HG03060 (cell line): ENCODE measurements around the gene SETBP1.
A peak's percentile ranks its signal among the peaks of the same experiment; 100 is the strongest.

Experiments used
- ATAC-seq: cut with Tn5 transposase; IDR thresholded peaks from one replicate; pipeline ENCODE4 v1.9.1; 2021; ENCODE audit warnings: low read depth, moderate number of reproducible peaks; ENCODE audit not compliant: unreplicated experiment

SETBP1 gene

DNA sequence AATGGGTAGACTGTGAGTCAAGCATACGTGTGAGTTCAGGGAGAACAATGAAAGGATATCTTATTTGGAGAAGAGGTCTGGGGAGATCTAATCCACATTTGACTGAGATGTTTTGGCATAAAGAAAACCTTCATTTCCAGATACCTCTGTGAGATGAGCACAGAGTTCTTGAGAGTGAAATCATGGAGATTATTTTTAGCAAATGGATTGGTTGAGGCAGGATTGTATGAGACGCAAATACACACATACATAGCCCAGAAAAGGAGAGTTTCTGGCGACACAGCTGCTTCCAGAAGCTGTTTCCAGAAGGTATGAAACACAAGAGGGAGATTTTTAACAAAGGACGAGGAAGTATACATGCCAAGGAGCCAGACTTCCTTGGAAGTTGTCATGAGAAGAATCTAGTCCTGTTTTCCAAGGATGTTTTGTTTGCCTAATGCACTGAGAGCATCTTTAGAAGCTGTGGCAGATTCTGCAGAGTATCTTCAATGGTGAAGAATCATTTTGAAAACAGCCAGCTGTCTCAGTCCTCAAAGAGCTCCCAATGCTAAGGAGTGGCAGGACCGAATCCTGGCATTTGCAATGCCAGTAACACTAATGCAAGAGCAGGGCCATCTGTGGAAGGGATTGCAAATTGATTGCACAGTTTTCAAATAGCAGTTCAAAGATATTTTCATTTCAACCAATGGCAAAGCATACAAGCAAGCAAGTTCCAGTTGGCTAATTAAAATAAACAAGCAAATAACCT, 177.2 kb downstream of the SETBP1 start:
- no peak for ATAC-seq

DNA sequence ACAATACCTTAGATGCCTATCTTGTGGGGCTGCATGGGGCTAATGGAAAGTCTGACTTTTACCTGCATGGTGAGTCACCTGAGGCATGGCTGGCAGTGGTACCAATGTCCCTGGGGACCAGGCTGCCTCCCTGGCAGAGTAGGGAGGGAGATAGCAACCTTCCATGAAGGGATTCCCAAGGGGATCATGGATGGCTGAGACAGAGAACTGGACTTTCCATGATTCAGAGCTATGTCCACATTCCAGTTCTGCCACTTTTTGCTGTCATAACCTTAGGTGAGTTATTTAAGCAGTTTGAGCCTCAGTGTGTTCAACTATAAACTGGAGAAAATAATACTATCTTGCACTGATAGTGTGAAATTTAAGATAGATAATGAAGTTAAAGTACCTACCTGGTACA, 178.6 kb downstream of the SETBP1 start:
- no peak for ATAC-seq

DNA sequence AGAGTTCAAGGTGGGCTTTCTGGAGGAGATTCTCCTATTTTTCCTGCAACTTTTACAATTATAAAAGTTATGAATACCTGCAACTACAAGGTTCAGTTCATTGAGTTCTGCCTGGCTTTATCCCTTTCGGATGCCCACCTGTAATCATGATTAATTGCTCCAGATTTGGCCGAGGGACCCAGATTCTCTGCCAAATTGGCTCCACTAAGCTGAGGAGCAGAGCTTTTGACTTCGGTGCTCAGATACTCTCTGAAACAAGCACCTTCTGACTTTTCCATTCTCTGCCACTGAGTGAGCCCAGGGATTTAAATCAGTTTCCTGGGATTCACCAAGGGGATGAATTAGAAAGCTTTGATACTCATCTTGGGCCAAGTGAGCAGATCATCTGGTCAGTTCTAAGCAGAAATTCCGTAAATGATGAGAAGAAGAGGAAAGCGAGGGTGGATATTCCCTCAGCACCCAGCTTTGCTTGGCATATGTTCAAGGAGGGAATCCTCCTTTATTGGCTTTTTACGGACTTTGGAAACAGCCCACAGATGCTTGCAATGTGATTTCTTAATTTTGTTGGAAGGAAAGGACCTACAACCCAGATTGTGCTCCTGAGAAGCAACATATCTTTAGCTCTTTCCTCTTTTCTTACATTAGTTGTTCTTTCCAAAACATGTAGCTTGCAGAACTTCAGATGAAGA, 179.2 kb downstream of the SETBP1 start:
- no peak for ATAC-seq

DNA sequence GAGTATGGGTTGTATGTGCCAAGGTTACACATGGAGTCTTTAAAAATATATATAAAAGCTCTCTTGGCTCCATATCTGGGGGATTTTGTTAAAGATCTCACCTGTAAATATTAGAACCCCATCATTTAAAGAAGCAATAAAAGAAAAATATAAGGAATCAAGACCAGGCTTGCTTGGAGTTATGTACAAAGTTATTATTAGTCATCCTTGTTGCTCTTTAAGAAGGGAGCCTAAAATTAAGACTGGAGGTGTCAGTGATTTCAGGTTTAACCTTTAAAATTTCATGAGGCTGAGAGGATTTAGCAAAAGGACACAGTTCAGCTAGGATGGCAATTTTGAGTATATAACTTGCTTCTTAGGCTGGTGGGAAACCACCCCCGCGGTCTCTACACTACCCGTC, 181.4 kb downstream of the SETBP1 start:
- no peak for ATAC-seq

DNA sequence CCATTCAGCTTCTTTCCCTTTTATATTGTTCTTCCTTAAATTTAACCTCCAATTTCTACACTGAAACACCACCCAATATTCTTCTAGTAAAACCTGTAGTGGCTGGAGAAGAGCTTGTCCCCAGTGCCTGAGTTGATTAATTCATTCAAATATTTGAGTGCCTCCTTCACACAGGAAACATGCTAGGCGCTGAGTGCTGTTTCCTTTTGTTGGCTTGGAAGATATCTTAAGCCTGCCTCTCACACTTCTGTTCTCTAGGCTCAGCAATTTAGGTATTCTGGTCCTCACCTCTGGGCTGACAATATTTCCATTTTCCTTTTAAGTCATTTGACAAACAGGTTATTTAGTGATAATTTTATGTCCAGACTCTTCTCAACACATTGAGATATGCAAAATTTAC, 185.4 kb downstream of the SETBP1 start:
- no peak for ATAC-seq

DNA sequence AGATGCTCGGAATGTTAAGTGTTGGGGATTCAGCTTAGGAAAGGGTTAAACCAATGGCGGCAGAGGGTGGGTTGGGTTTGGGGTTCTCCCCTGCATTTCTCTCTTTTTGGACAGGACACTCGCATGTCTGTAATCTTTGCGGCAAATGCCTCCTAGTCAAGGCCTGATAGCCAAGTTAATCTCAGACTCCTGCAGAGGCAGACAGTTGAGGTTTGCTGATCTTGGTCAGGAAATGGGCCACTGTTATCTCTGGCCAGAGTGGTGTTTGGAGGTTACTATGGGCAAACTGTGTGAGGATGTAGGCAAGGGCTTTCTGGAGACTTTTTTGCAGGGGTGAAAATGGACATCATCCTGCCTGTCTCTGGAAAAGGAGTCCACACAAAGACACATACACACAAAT, 188.8 kb downstream of the SETBP1 start:
- no peak for ATAC-seq

DNA sequence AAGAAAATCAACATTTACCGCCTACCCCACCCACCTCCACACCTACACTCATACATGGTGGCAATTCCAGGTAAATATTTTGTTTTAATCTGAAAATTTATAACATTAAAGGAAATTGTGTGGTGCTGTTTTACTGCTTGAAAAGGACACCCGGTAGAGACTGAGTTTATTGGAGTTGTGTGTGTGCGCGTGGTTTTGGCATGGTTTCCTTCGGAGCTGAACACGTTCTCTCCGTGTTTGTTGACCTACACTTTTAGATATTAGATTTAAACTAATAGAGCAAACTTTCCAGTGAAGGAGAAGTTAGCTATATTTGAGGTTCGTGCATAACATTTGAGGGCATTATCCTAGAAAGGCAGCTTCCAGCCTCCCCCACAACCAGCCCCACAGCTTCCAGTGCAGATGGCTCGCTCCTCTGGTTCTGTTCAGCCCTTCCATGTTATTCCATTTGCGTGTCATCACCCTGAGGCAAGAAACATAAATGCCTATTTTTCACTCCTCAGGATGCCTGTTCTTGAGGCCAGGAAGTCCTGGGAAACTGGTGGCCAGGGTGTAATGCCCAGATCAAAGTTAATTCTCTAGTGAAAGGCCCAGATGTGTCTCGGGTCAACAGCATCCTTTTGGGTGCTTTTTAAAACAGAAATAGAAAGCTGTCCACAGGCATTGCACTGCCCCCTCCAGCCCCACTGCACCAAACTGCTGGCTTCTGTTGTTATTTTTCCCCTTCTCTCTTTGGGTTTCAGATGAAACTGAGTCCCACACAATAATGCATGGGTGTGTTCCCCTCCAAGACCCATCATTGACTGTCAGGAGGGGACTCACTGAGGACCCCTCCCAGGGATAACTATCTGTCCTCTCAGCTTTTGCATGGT, 190.2 kb downstream of the SETBP1 start:
- no peak for ATAC-seq

DNA sequence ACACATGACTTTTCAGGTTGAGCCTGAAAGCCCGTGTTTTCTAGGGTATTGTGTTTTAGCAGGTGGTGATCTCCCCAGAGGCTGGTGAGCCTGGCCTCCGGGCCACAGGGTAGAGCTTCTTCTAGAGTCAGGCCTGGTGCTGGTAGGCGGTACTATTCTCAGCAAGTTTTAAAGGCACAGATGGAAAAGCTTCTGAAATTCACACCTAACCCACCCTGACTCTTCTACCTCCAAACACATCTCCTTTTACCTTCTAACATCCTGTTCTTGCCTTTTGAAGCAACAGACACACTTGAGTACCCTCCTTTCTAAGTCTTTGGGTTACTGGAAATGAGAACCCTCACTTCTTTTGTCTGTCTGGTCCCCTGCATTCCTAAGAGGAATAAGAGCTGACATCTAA, 191.1 kb downstream of the SETBP1 start:
- no peak for ATAC-seq

DNA sequence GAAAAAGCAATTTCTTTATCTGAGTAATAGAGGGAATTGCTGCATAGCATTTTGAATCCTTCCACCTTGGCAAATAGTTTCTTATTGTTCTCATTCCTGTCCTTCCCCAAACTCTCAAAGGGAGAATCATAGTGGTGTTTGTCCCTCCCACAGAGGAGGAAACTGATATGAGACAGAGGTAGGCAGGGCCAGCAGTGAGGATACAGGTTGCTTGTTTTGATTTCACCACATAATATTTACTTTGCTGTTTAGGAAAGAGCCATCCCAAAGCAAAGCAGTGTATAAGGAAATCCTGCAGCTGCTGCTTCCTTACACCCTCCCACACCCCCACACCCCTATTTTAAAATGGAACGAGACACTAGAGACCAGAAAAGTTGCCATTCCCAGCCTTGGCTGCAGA, 195.3 kb downstream of the SETBP1 start:
- ATAC-seq = no peak

DNA sequence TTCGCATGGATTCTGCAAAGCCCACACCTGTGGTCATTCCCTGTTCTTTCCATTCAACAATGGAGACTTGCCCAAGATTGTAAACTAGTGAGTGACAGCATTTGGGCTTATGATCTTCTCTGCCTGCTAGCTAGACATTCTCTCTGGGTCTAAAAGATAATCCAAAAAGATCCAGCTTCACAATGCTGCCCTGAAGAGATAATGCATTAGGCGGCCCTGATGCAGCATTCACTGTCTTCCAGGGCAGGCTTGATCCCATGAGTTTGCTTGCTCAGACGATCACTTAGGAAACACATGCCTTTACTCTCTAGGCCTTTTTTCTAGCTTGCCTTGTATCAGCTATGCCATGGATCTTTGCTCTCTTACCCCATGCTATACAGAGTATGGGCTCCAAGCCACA, 196.1 kb downstream of the SETBP1 start:
- no peak for ATAC-seq

DNA sequence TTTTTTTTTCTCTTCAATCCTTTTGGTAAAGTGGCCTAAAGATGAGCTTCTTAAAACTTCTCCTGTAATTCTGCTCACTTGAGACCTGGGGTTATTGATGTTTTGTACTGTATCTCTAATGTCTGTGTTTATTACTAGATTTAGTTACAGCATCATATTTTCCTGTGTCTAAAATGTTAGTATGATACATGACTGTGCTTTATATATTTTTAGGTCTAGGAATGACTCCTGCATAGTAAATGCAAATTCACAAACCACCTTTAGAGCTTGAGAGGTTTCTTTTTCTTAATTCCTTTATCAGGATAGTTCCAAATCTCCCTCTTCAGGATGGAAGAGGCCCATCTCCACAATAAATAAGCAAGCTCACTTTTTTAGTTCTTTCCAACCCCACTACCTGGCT, 197.6 kb downstream of the SETBP1 start:
- no peak for ATAC-seq

DNA sequence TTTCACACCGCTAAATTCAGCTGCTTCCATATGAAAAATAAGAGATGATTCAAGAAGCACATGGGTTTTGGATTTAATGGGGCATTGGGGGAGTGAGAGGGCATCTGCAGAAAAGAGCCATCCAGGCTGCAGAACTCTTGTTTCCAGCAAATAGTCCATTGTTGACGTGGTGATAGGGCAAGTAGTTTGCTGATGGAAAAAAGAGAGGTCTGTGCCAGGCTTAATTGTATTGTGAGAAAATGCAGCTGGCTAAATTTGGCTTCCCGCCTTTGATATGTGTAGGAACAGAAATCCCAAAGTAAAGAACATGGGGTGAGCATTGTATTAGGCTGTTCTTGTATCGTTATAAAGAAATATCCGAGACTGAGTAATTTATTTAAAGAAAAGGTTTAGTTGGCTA, 199.5 kb downstream of the SETBP1 start:
- ATAC-seq = no peak

DNA sequence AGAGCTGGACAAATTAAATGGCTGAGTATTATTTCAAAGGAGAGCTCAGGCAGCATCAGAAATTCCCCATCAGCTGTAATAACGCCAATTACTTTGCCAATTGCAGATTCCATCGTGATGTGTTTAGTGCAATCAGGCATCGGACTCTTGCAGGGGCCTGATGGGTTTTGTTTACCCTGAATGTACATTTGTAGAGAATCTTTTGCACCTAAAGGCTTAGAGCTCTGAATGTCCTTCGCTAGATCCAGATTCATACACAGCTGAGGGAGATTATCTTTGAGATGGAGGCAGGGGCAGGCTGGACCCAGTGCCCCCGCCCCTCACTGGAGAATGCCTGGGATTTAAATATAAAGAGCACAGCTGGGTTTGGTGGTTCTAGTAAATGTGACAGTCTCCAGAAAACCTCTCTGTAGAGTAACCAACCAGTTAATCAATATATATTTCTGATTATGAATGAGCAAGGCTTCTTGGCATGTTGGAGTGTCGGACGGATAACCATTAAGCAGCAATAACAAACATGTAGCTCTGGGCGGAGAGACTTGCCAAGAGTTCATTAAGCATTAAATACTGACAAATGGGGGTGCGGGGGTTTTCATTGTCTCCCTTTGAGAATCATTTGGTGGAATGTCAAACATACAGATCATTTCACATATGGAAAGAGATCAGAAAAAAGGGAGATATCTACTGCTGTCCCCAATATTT, 200.9 kb downstream of the SETBP1 start:
- ATAC-seq = no peak

DNA sequence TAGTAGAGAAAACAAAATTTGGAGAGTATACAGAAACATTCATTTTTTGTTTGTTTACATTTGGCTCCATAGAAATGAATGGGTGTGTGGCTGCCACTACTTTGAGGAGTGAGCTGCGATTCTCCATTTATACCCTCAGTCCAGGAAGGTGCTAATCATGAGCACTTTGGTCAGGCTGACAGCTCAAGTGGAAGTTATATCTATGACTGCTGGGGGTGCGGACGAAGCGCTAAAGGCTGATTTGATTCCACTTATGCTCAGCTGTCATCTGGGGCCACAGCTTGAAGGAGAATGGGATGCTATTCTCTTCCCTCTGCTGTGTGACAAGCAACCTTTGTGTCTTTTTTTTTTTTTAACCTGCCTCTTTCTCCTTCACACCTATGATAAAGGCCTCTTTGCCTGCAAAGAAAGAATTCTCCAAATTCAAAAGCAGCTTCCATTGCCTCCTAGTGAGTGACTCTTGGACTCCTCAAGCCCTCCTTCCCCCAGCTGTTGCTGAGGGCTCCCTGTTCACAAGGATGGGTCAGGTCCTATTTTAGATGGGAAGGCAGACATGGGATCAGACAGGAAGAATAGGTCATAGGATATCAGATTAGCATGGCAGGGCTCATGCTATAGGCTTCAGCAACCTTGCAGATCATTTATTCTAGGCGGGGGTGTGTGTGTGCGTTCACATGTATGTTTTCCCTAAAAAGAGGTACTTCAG, 201.6 kb downstream of the SETBP1 start:
- ATAC-seq = no peak

DNA sequence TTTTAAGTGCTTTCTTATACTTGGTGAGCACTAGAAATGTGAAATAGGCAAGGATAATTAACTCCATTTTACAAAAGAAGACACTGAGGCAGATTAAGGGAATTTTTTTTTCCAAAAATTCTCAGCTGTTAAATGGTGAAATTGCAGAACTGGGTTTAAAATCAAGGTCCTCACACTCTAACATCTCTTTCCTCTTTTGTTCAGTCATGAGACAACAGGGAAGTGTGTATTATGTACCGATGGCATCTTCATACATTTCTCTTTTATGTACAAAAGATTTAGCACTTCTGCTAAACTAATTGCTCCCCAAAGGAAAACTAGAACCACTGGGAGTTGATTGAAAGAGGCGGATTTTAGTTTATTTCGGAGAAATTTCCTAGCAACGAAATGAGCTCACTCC, 203.0 kb downstream of the SETBP1 start:
- no peak for ATAC-seq

DNA sequence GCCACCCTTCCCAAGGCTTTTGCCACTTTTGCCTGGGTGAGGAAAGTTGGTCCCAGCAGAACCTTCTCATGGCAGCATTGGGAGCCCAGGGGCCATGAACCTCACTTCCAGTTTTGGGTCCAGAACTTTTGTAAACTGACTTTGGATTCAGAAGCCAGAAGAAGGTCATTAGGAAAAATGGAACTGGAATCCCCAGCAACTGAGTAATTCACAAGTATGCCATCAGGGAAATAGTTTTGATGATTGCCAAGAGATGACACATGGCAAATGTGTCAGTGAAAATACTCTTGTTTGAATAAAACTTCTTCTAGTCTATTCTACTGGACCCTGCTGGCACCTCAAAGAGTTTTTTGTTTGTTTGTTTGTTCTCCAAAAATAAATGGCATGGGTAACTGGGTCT, 203.7 kb downstream of the SETBP1 start:
- no peak for ATAC-seq

DNA sequence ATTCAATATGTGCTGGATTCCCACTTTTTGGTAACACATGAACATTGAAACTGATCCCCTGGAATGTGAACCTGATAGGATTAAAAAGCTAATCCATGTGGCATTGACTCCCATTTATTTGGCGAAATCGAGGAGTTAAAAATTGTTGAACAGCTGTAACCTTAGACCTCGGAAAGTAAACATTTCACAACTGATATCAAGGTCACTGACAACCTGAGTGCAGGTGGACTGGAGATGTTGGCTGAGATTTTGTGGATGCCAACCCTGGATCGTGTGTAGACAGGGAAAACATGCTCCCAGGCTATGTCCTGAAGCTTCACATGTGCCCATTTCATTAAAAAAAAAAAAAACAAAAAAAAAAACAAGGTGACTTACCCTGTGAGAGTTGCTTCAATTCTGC, 204.8 kb downstream of the SETBP1 start:
- no peak for ATAC-seq

DNA sequence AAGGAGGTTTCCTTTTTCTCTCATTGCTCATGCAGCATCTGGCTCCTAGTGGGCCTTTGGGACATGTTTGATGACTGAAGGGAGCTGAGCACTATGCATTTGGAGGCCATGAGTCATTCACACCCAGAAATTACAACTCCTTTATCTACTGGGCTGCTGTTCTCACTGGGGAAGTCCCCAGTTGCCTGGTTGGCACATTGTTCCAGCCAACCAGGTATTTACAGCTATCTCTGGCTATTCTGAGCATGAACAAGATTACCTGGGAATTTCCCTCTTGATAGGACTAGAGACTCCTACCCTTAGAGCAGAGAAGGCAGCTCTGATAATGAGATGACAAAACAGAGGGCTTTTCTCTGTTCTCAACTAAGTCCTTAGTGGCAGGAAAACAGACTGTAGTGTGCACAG, 206.5 kb downstream of the SETBP1 start:
- ATAC-seq = peak; percentile 87

DNA sequence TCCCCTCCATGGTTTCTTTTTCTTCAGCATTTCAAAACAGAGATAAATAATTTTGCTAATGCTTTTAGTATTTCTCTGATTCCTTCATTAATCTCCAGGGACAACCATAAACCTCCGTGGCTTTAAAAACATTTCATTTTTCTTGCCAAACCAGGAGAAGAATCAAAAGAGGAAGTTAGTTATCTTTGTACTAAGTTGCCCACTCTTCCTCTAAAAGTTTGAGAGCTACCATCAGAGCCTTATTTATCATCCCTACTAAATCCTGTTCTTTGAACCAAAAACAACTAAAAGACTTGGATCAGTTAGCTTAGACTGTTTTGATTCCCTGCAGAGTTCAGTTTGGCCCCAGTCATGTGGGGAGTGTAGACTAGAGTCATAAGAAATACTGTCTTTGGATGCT, 208.4 kb downstream of the SETBP1 start:
- no peak for ATAC-seq

DNA sequence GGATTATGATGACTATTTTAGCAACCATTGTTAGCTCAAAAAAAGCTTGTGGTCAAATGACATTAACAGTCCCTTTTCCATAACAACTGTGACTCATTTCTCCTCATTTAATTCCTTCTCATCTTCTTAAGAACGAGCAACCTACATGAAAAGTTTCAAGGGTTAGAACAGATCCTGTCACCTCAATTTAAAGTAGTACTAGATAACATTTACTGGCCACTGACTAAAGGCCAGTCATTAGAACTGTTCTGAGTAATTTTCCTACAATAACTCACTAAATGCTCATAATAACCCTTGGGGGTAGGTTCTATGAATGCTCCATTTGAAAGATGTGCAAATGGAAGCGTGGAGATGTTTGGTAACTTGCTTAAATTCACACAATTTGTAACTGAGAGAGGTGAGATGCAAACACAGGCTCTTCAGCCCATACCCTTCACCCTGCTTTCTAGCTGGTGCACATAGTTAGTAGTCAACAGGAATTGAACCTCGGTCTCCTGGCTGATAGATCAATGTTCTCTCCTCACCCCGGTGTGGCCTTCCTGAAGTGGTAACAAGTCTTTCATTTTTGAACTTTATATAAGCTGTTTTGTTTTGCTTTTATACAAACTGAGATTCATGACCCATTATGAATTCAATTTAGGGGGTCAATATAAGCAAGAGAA, 212.5 kb downstream of the SETBP1 start:
- ATAC-seq = no peak
